ENCODE results near the gene MTCP1. TPM values are rescaled to one million over a fixed set of nuclear protein-coding genes. Genes with fewer than 3 reads are reported as not detected.

The MTCP1 gene
- total and polyA plus RNA-seq, 4 donors, result 7.6 to 60.2 (median 13.6) TPM

DNA sequence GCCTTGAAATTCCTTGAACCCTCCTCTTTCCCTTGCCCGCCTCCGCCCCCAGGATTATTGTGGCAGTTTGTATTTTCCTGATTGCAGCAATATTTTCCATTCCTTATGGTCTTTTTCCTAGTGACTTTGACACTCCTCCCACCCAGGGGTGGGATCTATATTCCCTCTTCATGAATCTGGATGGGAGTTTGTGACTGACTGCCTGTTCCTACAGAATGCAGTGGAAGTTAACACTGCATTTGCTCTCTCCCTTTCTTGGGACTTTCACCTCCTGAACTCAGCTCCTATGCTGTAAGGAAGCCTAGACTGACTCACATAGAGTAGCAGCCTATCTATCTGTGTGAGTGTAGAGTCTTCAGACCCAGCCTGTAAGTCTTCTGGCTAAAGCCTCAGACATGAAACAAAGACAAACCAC is 42.1 kb downstream of the MTCP1 start:
- Histone ChIP-seq H3K9ac (ENCODE audit: insufficient read depth in 1 of 2, low read length in 2 of 2) (no peak overlapping the region), H3K4me1 (ENCODE audit: control insufficient read depth in 5 of 5, insufficient read depth in 5 of 5, low read length in 5 of 5) (peaks cover 0 to 2% (median 0%) of the 10 kb centered on the region in 5 donors), H3K4me3 (no peak overlapping the region), H3K27ac (ENCODE audit: low read depth in 1 of 2, low read length in 1 of 2) (peak overlapping the region in 1 of 2 donors; percentile 100), H3K9me3 (ENCODE audit: control insufficient read depth in 4 of 4, insufficient read depth in 3 of 4, low read length in 3 of 4) (peaks cover 0 to 2% (median under 1%) of the 10 kb centered on the region in 4 donors), H3K36me3 (ENCODE audit: control insufficient read depth in 4 of 4, insufficient read depth in 4 of 4, low read length in 4 of 4) (peaks cover 0 to 3% (median 0%) of the 10 kb centered on the region in 4 donors), H3K27me3 (ENCODE audit: control insufficient read depth in 3 of 3, insufficient read depth in 3 of 3, low read length in 2 of 3) (no peaks in the 10 kb centered on the region)
- ATAC-seq (ENCODE audit: insufficient read depth, low FRiP score) (no peak), DNase-seq (peak in 1 of 3 donors; percentile 3)
- TF ChIP-seq, protein P1, sequence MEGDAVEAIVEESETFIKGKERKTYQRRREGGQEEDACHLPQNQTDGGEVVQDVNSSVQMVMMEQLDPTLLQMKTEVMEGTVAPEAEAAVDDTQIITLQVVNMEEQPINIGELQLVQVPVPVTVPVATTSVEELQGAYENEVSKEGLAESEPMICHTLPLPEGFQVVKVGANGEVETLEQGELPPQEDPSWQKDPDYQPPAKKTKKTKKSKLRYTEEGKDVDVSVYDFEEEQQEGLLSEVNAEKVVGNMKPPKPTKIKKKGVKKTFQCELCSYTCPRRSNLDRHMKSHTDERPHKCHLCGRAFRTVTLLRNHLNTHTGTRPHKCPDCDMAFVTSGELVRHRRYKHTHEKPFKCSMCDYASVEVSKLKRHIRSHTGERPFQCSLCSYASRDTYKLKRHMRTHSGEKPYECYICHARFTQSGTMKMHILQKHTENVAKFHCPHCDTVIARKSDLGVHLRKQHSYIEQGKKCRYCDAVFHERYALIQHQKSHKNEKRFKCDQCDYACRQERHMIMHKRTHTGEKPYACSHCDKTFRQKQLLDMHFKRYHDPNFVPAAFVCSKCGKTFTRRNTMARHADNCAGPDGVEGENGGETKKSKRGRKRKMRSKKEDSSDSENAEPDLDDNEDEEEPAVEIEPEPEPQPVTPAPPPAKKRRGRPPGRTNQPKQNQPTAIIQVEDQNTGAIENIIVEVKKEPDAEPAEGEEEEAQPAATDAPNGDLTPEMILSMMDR (IDR thresholded peaks at IDR 0.05; ENCODE audit: control extremely low read depth, extremely low read depth), result no peak
- WGBS, 2 donors, result 81 to 87% methylated on average over 2 of the region's 2 CpGs

DNA sequence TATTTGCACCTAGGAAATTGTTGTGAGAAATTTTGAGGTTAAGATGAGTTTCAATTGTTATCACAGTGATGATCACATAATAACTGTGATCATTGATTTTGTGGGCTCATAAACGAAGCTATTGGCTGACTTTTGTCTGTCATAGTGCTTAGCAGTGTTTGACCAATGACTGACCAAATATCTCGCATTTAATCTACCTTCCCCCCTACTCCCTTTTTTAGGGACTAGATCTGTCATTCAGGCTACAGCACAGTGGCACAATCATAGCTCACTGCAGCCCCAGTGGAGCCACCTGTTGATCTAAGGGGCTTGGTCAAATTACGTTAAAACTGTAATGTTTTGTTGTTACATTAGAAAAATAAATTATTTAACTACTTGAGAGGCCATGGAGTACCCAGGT is 42.8 kb downstream of the MTCP1 start:
- Histone ChIP-seq H3K27me3 (ENCODE audit: control insufficient read depth in 3 of 3, insufficient read depth in 3 of 3, low read length in 2 of 3) (no peaks in the 10 kb centered on the region), H3K4me3 (no peak overlapping the region), H3K36me3 (ENCODE audit: control insufficient read depth in 4 of 4, insufficient read depth in 4 of 4, low read length in 4 of 4) (no peaks in the 10 kb centered on the region), H3K27ac (ENCODE audit: low read depth in 1 of 2, low read length in 1 of 2) (peak overlapping the region; percentile 40 to 100), H3K9ac (ENCODE audit: insufficient read depth in 1 of 2, low read length in 2 of 2) (peak overlapping the region in 1 of 2 donors; percentile 62), H3K4me1 (ENCODE audit: control insufficient read depth in 5 of 5, insufficient read depth in 5 of 5, low read length in 5 of 5) (peaks cover 0 to 2% (median 0%) of the 10 kb centered on the region in 5 donors), H3K9me3 (ENCODE audit: control insufficient read depth in 4 of 4, insufficient read depth in 3 of 4, low read length in 3 of 4) (peaks cover 0 to 2% (median under 1%) of the 10 kb centered on the region in 4 donors)
- WGBS, 2 donors, result 35 to 58% methylated on average over 3 of the region's 3 CpGs
- TF ChIP-seq, protein P1 (IDR thresholded peaks at IDR 0.05; ENCODE audit: control extremely low read depth, extremely low read depth), result no peak
- ATAC-seq (ENCODE audit: insufficient read depth, low FRiP score) (no peak), DNase-seq (no peak)

GRCh38 chrX:155027509-155028066 is 43.3 kb downstream of the MTCP1 start:
- 1 to 31% methylated on average over 14 of the region's 14 CpGs for WGBS, 2 donors
- peaks cover 0 to 2% (median 0%) of the 10 kb centered on the region in 5 donors for H3K4me1 ChIP-seq (ENCODE audit: control insufficient read depth in 5 of 5, insufficient read depth in 5 of 5, low read length in 5 of 5)
- H3K9ac ChIP-seq (ENCODE audit: insufficient read depth in 1 of 2, low read length in 2 of 2), result peak overlapping the region; percentile 60 to 98
- ATAC-seq (ENCODE audit: insufficient read depth, low FRiP score) (no peak), DNase-seq (peak; percentile 23 to 86 (median 80))
- no peaks in the 10 kb centered on the region for H3K36me3 ChIP-seq (ENCODE audit: control insufficient read depth in 4 of 4, insufficient read depth in 4 of 4, low read length in 4 of 4)
- H3K9me3 ChIP-seq (ENCODE audit: control insufficient read depth in 4 of 4, insufficient read depth in 3 of 4, low read length in 3 of 4), result peaks cover 0 to 2% (median under 1%) of the 10 kb centered on the region in 4 donors
- H3K4me3 ChIP-seq, result peak overlapping the region; percentile 64
- TF ChIP-seq, protein P1 (IDR thresholded peaks at IDR 0.05; ENCODE audit: control extremely low read depth, extremely low read depth), result no peak
- peak overlapping the region; percentile 97 to 100 for H3K27ac ChIP-seq (ENCODE audit: low read depth in 1 of 2, low read length in 1 of 2)
- no peaks in the 10 kb centered on the region for H3K27me3 ChIP-seq (ENCODE audit: control insufficient read depth in 3 of 3, insufficient read depth in 3 of 3, low read length in 2 of 3)

Measured in lung (tissue), 12 donors.